NCI-H1092 (cell line): Measurements from ENCODE around the gene RANBP10.
"Not testable (repeated sequence)": the region's sequence is repeated elsewhere in the genome, so short reads cannot be mapped to it uniquely, and the experiment has no call there.

ENCODE experiments used
- DNase-seq: peaks from one replicate; lab custom pipeline; 2025; lab: John Stamatoyannopoulos, UW

RANBP10 gene

GRCh38 chr16:67779256-67780014 is 26.9 kb downstream of the RANBP10 start:
- no peak for DNase-seq

GRCh38 chr16:67775273-67775672 is 31.1 kb downstream of the RANBP10 start:
- no peak for DNase-seq

GRCh38 chr16:67774457-67774853 is 31.9 kb downstream of the RANBP10 start:
- no peak for DNase-seq

- DNase-seq: no peak
Measured at GRCh38 chr16:67773569-67774456, 32.5 kb downstream of the RANBP10 start.

GRCh38 chr16:67773099-67773498 is 33.3 kb downstream of the RANBP10 start:
- no peak for DNase-seq

- DNase-seq: no peak
Measured at GRCh38 chr16:67770346-67770991, 35.9 kb downstream of the RANBP10 start.

- no peak for DNase-seq
Measured at GRCh38 chr16:67767953-67768352, 38.4 kb downstream of the RANBP10 start.

GRCh38 chr16:67766291-67766690 is 40.1 kb downstream of the RANBP10 start:
- DNase-seq: no peak

- no peak for DNase-seq
Measured at GRCh38 chr16:67764158-67764667, 42.1 kb downstream of the RANBP10 start.

GRCh38 chr16:67763066-67763465 is 43.3 kb downstream of the RANBP10 start:
- DNase-seq: no peak

- DNase-seq: no peak
Measured at GRCh38 chr16:67762385-67762784, 44.0 kb downstream of the RANBP10 start.

GRCh38 chr16:67761924-67762323 is 44.4 kb downstream of the RANBP10 start:
- no peak for DNase-seq

GRCh38 chr16:67760956-67761230 is 45.5 kb downstream of the RANBP10 start:
- no peak for DNase-seq

- no peak for DNase-seq
Measured at GRCh38 chr16:67760206-67760955, 46.0 kb downstream of the RANBP10 start.

- DNase-seq: no peak
Measured at GRCh38 chr16:67758966-67759365, 47.4 kb downstream of the RANBP10 start.

- DNase-seq: no peak
Measured at GRCh38 chr16:67758006-67758405, 48.4 kb downstream of the RANBP10 start.

GRCh38 chr16:67752641-67753040 is 53.7 kb downstream of the RANBP10 start:
- no peak for DNase-seq

GRCh38 chr16:67751331-67751730 is 55.0 kb downstream of the RANBP10 start:
- DNase-seq: not testable (repeated sequence)

- no peak for DNase-seq
Measured at GRCh38 chr16:67750466-67750865, 55.9 kb downstream of the RANBP10 start.

GRCh38 chr16:67749436-67750078 is 56.8 kb downstream of the RANBP10 start:
- no peak for DNase-seq

GRCh38 chr16:67748834-67749233 is 57.5 kb downstream of the RANBP10 start:
- no peak for DNase-seq
